Suprapubic skin (tissue), 3 donors: ENCODE results near the gene LAPTM5.

Experiments used
- CTCF ChIP-seq, 2 donors: fragments of 200-600 bp in 1 of 2; fragments of 450-650 bp in 1 of 2; sonication (generic) in 1 of 2; IDR thresholded peaks; one replicate each; pipeline ENCODE4 v1.5.1; 2016 to 2019; ENCODE audit warnings: antibody characterized with exemption in 2 of 2, mild to moderate bottlenecking in 1 of 2, moderate library complexity in 1 of 2
- EP300 ChIP-seq: sonication (generic); formaldehyde crosslinking; IDR thresholded peaks from one replicate; pipeline ENCODE4 v1.6.1; 2017; ENCODE audit warnings: antibody characterized with exemption

- no peak for TF ChIP-seq CTCF (IDR thresholded peaks at IDR 0.05)
- TF ChIP-seq EP300, result no peak
Observed at GRCh38 chr1:30746212-30747032, 11.2 kb downstream of the LAPTM5 start.
